Endothelial cell of hepatic sinusoid (primary cell): ENCODE measurements around the gene PDS5B.
"Not testable (repeated sequence)": the region's sequence is repeated elsewhere in the genome, so short reads cannot be mapped to it uniquely, and the experiment has no call there.

Source experiments
- in situ Hi-C: cut with HindIII; loops from 2 replicates; pipeline ENCODE4 v1.10.0; 2017; ENCODE audit warnings: low sequenced_read_pairs

Gene PDS5B

GRCh38 chr13:32645854-32646253 is 59.6 kb downstream of the PDS5B start:
- in situ Hi-C loops: no loop called here

- in situ Hi-C loops: no loop called here
Measured at GRCh38 chr13:32647926-32648325, 61.7 kb downstream of the PDS5B start.

DNA sequence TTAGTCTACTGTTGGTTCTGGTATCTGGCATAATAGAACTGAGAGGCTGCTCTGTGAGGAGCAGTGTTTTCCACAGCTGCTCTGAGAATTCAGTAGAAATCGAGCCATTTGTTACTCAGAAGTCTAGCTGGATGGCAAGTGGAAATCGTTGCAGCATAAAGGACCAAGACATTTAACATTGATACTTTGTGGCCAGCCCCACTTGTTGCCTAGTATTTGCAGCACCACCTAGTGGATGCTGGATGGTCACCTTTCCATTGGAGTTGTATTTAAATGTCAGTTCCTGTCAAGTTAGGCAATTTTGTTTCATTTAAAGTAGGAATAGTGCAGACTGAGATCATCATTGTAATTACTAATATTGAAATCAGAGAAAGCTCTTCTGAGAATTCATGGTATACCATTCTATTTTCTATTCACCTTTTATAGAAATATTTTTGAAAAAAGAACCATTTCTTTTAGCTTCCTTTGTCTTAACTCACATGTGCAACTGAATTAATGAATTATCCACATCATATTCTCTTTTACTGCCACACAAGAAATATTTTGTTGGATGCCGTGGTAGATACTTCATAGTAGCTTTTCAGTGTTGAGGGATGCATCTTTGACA is 64.6 kb downstream of the PDS5B start:
- in situ Hi-C loops: no loop called here

DNA sequence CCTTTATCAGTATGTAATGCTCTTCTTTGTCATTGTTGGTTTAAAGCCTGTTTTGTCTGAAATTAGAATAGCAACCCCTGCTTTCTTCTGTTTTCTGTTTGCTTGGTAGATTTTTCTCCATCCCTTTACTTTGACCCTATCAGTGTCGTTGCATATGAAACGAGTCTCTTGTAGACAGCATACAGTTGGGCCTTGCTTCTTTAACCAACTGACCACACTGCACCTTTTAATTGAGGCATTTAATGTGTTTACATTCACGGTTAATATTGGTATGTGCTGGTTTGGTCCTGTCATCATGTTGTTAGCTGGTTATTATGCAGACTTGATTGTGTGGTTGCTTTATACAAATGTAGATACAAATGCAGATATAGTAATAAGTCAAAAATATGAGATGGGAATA is 71.1 kb downstream of the PDS5B start:
- in situ Hi-C loops: no loop called here

GRCh38 chr13:32659736-32660135 is 73.5 kb downstream of the PDS5B start:
- in situ Hi-C loops: no loop called here

GRCh38 chr13:32660227-32660626 is 74.0 kb downstream of the PDS5B start:
- in situ Hi-C loops: no loop called here

- in situ Hi-C loops: no loop called here
Measured at GRCh38 chr13:32661685-32662084, 75.4 kb downstream of the PDS5B start.

DNA sequence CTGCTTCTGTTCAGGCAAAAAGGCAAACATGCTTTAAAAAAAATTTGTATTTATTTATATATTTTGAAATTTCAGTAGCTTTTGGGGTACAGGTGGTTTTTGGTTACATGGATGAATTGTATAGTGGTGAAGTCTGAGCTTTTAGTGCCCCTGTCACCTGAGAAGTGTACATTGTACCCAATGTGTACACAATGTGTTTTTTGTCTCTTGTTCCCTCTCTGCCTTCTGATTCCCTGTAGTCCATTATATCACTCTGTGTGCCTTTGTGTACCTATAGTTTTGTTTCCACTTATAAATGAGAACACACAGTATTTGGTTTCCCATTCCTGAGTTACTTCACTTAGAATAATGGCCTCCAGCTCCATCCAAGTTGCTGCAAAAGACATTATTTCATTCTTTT is 77.4 kb downstream of the PDS5B start:
- in situ Hi-C loops: no loop called here

- in situ Hi-C loops: no loop called here
Measured at GRCh38 chr13:32666990-32667571, 80.8 kb downstream of the PDS5B start.

DNA sequence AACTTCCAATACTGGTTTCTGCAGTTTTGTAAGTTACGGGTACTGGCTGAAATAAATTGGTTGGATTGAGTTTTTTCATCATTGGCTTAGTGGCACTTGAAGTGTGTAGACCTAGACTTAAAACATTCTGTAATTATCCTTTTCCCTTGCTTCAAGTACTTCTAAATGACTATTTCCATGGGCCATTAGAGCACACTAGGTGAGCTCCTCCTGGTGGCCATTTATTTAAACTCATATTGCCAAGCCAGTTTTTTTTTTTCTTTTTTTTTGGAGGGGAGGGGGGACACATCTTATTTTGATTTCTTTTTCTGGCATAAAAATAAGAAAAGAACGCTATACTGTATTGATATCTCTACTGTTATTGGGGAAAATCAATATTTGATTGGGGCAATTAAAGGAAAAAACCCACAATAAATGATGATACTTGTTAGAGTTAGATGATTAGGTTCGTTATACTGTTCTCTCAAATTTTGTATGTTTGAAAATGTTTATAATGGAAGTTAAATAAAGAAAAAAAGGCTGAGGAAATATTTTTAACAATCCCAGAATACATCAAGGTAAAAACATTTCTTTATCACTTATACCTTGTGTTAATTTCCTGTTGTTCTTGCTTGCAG is 82.9 kb downstream of the PDS5B start:
- in situ Hi-C loops: no loop called here

GRCh38 chr13:32674503-32674902 is 88.3 kb downstream of the PDS5B start:
- in situ Hi-C loops: no loop called here

DNA sequence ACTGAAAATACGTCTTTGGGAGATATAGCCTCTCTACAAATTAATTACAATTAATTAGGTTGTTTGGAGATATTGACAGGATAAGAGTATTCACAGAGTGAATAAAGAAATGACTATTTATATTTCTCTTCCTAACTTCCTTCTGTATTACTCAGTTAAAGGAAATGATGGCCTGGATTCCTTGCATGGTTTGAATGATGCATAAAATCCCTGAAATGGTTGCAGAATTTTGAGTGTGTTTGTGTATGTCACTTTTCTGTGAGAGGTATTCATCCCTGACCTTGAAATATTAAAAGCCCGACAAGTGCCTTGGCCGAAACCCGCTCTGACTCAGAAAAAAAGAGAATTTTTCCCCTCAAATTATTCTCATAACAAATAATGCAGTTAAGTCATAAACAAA is 90.0 kb downstream of the PDS5B start:
- in situ Hi-C loops: no loop called here

- in situ Hi-C loops: no loop called here
Measured at GRCh38 chr13:32682130-32682529, 95.9 kb downstream of the PDS5B start.

GRCh38 chr13:32682740-32683139 is 96.5 kb downstream of the PDS5B start:
- in situ Hi-C loops: no loop called here

GRCh38 chr13:32687275-32687674 is 101.0 kb downstream of the PDS5B start:
- in situ Hi-C loops: no loop called here

- in situ Hi-C loops: no loop called here
Measured at GRCh38 chr13:32695602-32696250, 109.5 kb downstream of the PDS5B start.

GRCh38 chr13:32707471-32707870 is 121.2 kb downstream of the PDS5B start:
- in situ Hi-C loops: no loop called here

DNA sequence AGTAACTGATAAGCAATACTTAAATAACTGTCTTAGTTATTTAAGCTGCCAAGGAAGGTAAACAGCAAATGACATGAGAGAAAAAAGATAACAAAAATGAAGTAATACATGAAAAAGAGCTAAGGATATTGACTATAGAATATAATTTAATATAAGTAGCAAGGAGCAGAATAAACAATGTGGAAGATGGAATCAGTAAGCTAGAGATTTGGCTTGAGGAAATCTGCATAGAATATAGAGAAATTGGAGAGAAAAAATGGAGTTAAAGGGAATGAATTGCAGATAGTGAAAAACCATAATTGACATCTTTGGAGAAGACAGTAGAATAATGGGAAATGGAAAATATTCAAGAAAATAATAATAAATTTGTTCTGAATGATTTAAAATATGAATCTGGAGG is 127.1 kb downstream of the PDS5B start:
- in situ Hi-C loops: no loop called here

- in situ Hi-C loops: not testable (repeated sequence)
Measured at GRCh38 chr13:32716201-32716600, 129.9 kb downstream of the PDS5B start.

GRCh38 chr13:32720026-32720425 is 133.8 kb downstream of the PDS5B start:
- in situ Hi-C loops: no loop called here

DNA sequence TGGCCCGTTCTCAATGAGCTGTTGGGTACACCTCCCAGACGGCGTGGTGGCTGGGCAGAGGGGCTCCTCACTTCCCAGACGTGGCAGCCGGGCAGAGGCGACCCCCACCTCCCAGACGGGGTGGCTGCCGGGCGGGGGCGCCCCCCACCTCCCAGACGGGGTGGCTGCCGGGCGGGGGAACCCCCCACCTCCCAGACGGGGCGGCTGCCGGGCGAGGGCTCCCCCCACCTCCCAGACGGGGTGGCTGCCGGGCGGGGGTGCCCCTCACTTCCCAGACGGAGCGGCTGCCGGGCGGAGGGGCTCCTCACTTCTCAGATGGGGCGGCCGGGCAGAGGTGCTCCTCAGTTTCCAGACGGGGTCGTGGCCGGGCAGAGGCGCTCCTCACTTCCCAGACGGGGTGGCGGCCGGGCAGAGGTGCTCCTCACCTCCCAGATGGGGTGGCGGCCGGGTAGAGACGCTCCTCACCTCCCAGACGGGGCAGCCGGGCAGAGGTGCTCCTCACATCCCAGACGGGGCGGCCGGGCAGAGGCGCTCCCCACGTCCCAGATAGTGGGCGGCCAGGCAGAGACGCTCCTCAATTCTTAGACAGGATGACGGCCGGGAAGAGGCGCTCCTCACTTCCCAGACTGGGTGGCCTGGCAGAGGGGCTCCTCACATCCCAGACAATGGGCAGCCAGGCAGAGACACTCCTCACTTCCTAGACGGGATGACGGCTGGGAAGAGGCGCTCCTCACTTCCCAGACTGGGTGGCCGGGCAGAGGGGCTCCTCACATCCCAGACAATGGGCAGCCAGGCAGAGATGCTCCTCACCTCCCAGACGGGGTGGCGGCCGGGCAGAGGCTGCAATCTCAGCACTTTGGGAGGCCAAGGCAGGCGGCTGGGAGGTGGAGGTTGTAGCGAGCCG is 135.1 kb downstream of the PDS5B start:
- in situ Hi-C loops: not testable (repeated sequence)
